ENCODE measurements around the gene PIGQ. TPM values are rescaled to one million over a fixed set of nuclear protein-coding genes. Genes with fewer than 3 reads are reported as not detected.
A peak's percentile ranks its signal among the peaks of the same experiment; 100 is the strongest.

The PIGQ gene
- total RNA-seq, 1 donor from 2014 or later, result 70.2 TPM

DNA sequence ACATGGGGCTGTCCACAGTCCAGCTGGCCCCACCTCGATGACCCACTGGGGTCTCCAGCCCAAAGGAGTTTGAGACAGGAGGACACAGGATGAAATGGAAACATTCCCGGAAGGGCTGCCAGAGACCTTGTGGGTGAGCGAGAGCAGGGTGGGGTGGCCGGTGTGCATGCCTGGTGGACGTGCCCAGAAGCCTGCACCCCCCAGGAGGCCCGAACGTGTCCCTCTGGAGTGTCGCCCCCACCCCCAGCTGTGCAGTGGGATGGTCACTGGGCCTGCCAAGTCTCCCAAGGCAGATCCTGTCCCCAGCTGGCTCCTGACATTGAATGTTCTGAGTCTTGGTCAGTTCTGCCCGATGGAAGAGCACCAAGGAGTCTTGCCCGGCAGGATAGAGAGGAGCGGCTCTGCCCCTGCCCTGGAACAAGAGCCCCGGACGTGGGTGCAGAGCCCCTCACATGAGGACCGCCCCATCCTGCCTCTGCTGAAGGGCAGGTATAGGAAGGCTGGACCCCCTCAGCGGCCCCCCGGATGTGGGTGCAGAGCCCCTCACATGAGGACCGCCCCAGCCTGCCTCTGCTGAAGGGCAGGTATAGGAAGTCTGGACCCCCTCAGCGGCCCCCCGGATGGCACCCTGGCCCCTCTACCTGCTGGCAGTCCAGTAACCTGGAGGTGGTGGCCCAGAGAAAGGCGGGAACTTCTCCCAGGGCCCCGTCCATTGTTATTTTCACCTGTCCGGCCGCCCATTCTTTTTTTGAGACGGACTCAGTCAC, 45.3 kb upstream of the PIGQ start:
- H3K4me3 ChIP-seq, result no peak overlapping the region
- peaks cover 14 to 29% of the 10 kb centered on the region in 2 donors for H3K4me1 ChIP-seq
- H3K27ac ChIP-seq, result no peak overlapping the region
- no peaks in the 10 kb centered on the region for H3K27me3 ChIP-seq
- no peak for DNase-seq (ENCODE audit: low spot score in 2 of 2)
- TF ChIP-seq, protein P1, sequence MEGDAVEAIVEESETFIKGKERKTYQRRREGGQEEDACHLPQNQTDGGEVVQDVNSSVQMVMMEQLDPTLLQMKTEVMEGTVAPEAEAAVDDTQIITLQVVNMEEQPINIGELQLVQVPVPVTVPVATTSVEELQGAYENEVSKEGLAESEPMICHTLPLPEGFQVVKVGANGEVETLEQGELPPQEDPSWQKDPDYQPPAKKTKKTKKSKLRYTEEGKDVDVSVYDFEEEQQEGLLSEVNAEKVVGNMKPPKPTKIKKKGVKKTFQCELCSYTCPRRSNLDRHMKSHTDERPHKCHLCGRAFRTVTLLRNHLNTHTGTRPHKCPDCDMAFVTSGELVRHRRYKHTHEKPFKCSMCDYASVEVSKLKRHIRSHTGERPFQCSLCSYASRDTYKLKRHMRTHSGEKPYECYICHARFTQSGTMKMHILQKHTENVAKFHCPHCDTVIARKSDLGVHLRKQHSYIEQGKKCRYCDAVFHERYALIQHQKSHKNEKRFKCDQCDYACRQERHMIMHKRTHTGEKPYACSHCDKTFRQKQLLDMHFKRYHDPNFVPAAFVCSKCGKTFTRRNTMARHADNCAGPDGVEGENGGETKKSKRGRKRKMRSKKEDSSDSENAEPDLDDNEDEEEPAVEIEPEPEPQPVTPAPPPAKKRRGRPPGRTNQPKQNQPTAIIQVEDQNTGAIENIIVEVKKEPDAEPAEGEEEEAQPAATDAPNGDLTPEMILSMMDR (IDR thresholded peaks at IDR 0.05), result no peak
- H3K36me3 ChIP-seq, result peaks cover 16 to 18% of the 10 kb centered on the region in 2 donors
- intact Hi-C loops (cut with DNase I), result loop anchor here (5.0 kb wide), 2 partner anchors 142 to 292 kb away; partner anchors contain the start of genes FAM234A and PGAP6
- H3K9me3 ChIP-seq, result no peaks in the 10 kb centered on the region

DNA sequence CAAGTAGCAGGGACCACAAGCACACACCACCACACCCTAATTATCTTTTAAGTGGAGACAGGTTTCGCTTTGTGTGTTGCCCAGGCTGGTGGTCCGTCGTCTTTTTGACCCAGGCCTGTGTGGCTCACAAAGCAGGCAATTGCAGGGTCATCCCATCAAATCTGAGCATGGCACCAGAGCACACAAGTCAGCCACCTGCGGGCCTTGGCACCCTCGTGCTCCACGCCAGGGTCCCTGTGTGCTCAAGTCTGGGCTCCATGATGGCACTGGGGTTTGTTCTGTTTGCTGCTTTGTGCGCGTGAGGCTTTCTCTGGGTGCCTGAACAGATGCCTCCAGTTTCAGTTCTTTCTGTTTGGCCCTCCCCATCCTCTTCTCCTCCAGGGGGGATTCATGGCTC, 44.6 kb upstream of the PIGQ start:
- intact Hi-C loops (cut with DNase I), result loop anchor here (5.0 kb wide), 2 partner anchors 143 to 293 kb away; partner anchors contain the start of genes FAM234A and PGAP6
- H3K9me3 ChIP-seq, result no peaks in the 10 kb centered on the region
- peaks cover 14 to 32% of the 10 kb centered on the region in 2 donors for H3K4me1 ChIP-seq
- TF ChIP-seq, protein P1 (IDR thresholded peaks at IDR 0.05), result no peak
- H3K27me3 ChIP-seq, result no peaks in the 10 kb centered on the region
- no peak overlapping the region for H3K4me3 ChIP-seq
- H3K36me3 ChIP-seq, result peaks cover 10 to 12% of the 10 kb centered on the region in 2 donors
- H3K27ac ChIP-seq, result peak overlapping the region; percentile 95 to 99
- no peak for DNase-seq (ENCODE audit: low spot score in 2 of 2)

DNA sequence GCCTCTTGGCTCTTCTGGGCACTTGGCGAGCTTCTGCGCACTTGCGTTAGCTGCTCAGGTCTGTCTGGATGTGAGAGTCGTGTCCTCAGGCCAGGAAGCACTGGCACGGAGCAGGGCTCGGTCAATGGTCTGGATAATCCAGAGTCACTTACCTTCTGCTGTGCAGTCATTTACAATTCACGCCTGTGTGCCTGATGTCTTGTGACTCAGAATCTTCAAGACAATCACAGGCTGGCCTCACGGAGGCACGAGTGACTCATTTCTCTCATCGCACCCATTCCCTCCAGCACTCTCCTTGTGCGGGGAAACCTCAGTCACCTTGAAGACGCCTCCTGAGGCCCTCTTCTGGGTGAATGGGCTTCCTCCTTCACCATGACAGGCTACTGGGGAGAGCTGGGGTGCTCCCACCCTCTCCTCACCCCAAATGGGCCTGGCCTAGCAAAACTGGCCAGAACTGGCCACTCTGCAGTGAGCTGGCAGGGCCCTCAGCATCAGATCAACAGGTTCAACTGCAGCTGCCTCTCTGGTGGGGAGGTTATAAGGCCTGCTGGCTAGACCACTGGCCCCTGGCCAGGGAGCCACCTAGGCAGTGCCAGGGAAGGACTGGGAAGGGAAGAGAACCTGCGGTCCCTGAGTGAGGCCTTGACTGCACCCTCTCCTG, 44.1 kb upstream of the PIGQ start:
- Histone ChIP-seq H3K9me3 (no peaks in the 10 kb centered on the region), H3K36me3 (peaks cover 4 to 7% of the 10 kb centered on the region in 2 donors), H3K27ac (peak overlapping the region; percentile 95 to 99), H3K27me3 (no peaks in the 10 kb centered on the region), H3K4me1 (peaks cover 14 to 34% of the 10 kb centered on the region in 2 donors), H3K4me3 (peak overlapping the region; percentile 66 to 88)
- no peak for DNase-seq (ENCODE audit: low spot score in 2 of 2)
- intact Hi-C loops (cut with DNase I), result loop anchor here (2.0 to 5.0 kb wide), 4 partner anchors 43 to 293 kb away; partner anchors contain the start of genes FAM234A, METTL26, PGAP6 and PIGQ
- TF ChIP-seq, protein P1 (IDR thresholded peaks at IDR 0.05), result no peak

DNA sequence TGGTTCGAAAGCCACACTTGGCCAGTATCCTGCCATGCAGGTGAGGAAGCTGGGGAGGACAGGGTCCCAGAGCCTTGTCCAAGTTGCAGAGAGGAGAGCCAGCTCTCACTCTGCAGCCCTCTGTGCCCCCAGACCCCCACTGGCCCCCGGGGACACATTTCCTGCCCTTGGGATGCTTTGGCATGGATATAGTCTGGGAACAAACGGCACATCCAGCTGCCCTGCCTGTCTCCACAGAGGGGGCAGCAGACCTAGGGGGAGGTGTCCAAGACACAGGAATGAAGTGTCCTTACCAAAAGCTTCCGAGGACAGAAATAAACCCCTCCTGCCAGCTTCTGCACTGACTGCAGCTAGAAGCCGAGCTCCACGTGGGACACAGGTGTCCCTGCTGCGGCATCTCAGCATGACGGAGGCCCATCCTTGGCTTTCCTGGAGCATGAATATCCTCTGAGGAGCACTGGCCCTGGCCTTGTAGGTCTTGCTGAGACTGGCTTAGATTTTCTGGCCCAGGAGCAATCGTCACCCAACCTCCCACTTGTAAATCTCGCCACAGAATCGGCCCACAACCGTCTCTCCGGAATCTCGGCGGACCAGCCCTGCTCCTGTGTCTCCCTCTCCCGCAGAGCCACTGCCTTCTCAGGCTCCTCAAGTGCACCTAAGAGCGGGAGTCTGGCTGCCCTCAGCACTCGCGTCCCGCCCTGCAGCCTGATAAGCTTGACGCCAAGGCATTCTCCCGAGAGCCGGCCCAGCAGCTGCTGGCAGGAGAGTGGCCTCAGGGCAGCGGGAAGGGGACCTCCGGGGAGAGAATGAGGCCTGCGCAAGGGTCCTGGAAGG, 43.4 kb upstream of the PIGQ start:
- TF ChIP-seq, protein P1 (IDR thresholded peaks at IDR 0.05), result no peak
- Histone ChIP-seq H3K27me3 (no peaks in the 10 kb centered on the region), H3K4me3 (peak overlapping the region; percentile 66 to 88), H3K27ac (peak overlapping the region; percentile 95 to 99), H3K4me1 (peaks cover 14 to 34% of the 10 kb centered on the region in 2 donors), H3K9me3 (no peaks in the 10 kb centered on the region), H3K36me3 (no peaks in the 10 kb centered on the region)
- no peak for DNase-seq (ENCODE audit: low spot score in 2 of 2)
- intact Hi-C loops (cut with DNase I), result loop anchor here (1.0 to 5.0 kb wide), 6 partner anchors 42 to 294 kb away; partner anchors contain the start of genes FAM234A, METTL26, MRPL28 and PGAP6
